Measurements from ENCODE around the gene INPP1.
"Not testable (repeated sequence)": the region's sequence is repeated elsewhere in the genome, so short reads cannot be mapped to it uniquely, and the experiment has no call there.

The INPP1 gene

GRCh38 chr2:190333928-190334327 lies 9.5 kb upstream of the INPP1 start:
- DNase-seq (ENCODE audit: low read depth in 2 of 2) = no peak

DNA sequence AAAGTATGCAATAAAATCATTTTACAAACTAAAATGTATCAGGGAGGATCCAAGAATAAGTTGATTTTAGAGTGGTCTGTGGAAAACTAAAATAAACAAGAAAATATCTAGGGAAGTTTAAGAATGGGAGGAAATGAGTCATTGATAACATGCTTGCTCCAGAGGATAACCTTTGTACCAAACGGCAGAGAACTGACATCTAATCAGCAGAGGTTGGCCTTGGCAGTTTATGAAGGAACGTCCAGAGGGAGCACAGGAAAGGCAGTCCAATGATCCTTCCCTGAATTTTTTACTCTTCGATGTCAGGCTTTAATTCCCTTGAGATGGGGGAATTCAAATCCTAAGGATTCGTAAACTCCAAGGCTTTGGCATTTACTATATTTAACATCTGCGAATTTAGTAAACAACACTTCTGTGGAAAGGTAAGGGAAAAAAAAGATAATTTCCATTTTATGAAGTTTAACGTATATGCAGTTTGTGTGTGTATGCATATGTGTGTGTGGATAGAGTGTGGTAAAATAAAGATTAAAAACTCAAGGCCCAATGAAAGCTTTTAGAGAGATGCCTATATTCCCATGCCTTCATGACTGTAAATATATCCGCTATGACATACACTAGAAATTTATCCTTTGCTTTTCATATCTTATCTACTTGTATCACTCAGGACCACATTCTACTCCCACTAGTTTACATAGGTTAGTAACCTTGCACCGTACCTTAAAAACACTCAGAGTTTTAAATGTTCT lies 8.7 kb upstream of the INPP1 start:
- DNase-seq (ENCODE audit: low read depth in 2 of 2) = no peak

DNA sequence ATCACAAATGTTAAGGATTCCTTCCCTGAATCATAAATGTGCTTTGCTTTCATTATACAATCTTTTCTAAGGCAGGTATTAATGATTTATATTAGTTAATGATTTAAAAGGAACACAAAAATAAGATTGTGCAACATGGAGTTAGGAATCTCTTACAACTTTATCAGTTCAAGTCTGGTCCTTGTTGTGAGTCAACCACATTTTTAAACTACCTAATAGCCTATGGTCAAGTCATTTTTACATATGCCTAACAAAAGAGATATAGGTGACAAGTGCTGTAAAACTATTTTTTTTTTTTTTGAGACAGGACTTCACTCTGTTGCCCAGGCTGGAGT lies 8.2 kb upstream of the INPP1 start:
- DNase-seq (ENCODE audit: low read depth in 2 of 2) = no peak

- not testable (repeated sequence) for DNase-seq (ENCODE audit: low read depth in 2 of 2)
Measured at GRCh38 chr2:190335584-190335983, 7.8 kb upstream of the INPP1 start.

- no peak for DNase-seq (ENCODE audit: low read depth in 2 of 2)
Measured at GRCh38 chr2:190336420-190336819, 7.0 kb upstream of the INPP1 start.

DNA sequence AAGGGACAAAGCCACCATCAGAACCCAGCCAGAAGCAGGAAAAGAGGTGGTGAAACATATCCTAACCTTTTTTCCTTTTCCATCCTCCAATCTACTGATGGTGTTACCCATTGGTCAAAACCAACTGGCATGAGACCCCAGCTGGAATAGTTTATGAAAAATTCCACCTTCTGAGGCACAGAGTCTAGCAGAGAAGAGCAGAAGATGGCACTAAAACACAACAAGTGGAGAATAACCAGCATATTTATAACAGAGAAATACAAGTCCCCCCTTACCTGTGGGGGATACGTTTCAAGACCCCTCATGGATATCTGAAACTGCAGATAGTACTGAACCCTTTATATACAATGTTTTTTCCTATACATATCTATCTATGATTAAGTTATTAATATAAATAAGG lies 4.9 kb upstream of the INPP1 start:
- no peak for DNase-seq (ENCODE audit: low read depth in 2 of 2)

DNA sequence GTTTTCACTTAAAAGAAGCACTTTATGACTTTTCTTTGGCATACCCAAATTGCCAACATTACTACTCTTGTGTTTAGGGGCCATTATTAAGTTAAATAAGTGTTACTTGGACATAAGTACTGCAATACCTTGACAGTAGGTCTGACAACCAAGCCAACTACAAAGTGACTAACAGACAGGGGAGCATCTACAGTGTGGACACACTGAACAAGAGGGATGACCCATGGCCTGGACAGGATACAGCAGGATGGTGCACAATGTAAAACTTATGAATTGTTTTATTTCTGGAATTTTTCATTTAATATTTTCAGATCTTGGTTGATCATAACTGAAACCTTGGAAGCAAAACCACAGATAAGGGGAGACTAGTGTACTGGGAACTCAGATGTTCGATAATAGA lies 4.0 kb upstream of the INPP1 start:
- no peak for DNase-seq (ENCODE audit: low read depth in 2 of 2)

DNA sequence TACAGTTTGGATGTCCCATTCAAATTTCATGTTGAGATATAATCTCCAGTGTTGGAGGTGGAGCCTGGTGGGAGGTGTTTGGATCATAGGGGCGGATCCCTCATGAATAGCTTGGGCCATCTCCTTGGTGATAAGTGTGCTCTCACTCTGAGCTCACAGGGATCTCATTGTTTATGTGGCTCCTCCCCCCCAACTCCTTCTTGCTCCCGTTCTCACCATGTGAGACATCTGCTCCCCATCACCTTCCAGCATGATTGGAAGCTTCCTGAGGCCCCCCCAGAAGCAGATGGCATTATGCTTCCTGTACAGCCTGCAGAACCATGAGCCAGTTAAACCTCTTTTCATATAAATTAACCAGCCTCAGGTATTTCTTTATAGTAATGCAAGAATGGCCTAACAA lies 3.0 kb upstream of the INPP1 start:
- DNase-seq (ENCODE audit: low read depth in 2 of 2) = no peak

DNA sequence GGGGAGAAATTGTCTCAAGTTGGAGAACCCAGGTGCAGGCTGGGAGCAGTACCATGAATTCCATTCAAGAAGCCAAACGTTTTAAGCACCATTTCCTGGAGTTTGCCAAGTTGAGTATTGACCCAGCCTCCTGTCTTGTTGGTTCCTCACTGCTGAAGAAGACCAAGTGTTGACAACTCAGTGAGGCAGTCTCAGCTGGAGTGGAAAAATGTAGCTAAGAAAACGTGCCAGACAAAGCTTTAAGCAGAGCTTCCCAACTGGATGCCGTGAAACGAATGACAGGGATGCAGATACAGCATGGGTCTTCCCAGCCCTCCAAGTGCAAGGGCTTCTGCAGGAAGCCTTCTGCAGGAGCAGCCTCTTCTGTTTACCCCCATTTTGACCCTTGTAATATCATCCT lies 778 bp upstream of the INPP1 start:
- DNase-seq (ENCODE audit: low read depth in 2 of 2) = no peak

DNA sequence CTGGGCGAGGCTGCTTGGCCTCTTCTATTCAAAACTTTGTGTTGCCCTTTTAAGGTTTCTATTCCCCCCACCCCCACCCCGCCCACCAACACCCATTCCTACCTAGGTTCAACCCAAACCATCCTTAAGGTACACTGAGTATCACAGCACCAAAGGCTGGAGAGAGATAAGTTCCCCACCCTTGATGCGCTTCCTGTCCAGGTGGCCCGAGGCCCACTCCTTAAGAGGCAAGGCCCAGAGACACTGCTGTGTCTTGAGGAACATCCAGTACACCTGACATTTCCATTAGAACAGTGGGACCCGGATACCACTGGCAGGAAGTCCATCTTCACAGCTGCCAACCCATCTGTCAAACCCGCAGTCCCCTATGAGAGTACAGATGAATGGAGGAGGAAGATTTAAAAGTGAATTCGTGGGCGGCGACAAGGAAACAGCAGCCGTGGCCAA lies 277 bp upstream of the INPP1 start:
- no peak for DNase-seq (ENCODE audit: low read depth in 2 of 2)

GRCh38 chr2:190344276-190344827 lies 963 bp downstream of the INPP1 start:
- DNase-seq (ENCODE audit: low read depth in 2 of 2) = no peak

DNA sequence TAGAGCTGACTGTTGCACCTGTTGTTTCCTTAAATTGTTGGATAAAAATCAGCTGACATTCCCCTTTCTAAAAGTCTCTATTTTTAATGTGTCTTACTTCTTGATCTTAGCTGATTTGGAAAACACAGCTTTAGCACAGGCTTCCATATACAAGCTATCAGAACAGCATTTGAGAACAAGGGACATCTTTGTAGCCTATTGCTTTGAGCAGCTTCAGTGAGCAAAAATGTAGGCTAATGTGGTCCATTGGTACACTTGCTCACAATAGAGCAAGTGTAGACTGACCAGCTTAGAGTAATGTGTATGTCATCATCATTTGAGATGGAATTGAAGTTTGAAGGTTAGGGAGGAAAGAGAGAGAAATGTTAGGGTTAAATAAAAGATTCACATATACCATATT lies 7.0 kb downstream of the INPP1 start:
- DNase-seq (ENCODE audit: low read depth in 2 of 2) = no peak

- no peak for DNase-seq (ENCODE audit: low read depth in 2 of 2)
Measured at GRCh38 chr2:190351955-190352354, 8.6 kb downstream of the INPP1 start.

- no peak for DNase-seq (ENCODE audit: low read depth in 2 of 2)
Measured at GRCh38 chr2:190352668-190353536, 9.5 kb downstream of the INPP1 start.

- no peak for DNase-seq (ENCODE audit: low read depth in 2 of 2)
Measured at GRCh38 chr2:190353537-190353899, 10.1 kb downstream of the INPP1 start.

DNA sequence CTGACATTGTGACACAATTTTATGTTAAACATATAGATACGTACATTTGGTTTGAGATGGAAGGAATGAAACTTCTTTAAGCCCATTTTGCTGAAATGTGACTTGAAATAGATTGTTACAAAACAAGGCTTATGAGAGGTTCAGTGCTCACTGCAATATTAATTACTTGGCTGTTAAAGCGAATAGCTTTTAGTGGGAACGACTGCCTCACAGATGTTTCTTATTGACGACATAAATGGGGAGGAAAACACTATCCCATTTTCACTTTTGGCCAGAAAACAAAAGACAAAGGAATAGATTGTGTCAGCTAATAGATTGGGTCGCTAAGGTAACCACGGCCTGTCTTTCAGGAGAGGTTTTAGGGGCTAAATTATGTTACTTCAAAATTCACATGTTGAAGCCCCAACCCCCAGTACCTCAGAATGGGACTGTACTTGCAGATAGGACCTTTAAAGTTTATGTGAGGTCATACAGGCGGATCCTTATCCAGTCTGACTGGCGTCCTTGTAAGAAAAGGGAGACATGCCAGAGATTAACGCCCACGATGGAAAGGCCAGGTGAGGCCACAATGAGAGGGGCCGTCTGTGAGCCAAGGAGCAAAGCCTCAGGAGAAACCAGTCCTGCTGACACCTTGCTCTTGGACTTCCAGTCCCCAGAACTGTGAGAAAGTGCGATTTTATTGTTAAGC lies 10.8 kb downstream of the INPP1 start:
- DNase-seq (ENCODE audit: low read depth in 2 of 2) = no peak

DNA sequence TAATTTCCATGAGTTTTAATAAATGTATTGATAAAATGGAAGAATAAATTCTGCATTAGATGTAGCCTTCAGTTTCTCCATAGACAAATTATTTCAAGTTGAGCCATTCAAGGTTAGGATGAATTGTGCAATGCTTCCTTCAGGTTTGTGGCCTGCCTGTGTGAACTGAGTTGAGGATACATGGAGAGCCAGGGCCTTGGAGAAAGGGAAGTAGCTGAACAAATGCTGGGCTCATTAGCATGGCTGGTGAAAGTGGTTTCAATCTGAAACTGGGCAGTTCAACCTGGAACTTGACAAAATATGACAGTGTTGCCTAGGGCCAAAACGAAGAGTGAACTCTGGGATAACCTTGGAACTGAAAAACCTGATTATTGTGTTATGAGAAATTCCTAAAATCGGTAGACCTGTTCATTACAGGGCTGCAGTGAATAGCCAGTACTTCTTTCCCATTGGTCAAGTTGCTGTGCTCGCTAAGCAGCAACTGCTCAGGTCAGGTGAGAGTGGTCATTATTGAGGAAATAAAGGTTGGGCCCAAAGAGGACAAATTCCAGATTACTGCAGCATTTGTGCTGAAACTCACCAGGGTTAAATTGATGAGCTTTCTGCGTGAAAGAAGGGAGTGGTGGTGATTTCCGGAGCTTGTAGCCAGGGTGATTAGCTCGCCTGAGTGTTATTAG lies 12.7 kb downstream of the INPP1 start:
- no peak for DNase-seq (ENCODE audit: low read depth in 2 of 2)

GRCh38 chr2:190357600-190357999 lies 14.2 kb downstream of the INPP1 start:
- no peak for DNase-seq (ENCODE audit: low read depth in 2 of 2)

DNA sequence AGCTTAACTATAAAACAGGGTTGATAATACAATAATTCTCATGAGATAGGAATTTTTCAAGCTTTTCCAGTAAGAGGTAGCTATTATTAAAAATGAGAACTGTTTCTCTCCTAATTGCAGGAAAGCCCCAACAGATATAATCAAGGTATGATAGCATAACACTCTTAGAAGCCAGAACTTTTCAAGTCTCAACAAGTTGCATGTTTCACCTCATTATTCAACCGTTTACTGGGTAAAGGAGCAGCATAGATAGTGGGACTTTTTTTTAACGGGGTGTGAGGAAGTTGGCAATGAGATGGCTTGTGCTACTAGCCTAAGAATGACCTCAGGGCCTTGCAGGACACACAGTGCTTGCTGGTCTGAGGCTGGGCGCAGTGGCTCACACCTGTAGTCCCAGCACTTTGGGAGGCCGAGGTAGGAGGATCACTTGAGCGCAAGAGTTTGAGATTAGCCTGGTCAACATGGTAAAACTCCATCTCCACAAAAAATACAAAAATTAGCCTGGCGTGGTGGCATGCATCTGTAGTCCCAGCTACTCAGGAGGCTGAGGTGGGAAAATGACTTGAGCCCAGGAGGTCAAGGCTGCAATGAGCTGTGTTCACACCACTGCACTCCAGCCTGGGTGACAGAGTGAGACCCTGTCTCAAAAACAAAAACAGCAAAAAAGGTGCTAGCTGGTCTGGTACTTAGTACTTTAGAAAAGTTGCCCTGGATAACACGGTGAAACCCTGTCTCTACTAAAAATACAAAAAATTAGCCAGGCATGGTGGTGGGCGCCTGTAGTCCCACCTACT lies 15.5 kb downstream of the INPP1 start:
- DNase-seq (ENCODE audit: low read depth in 2 of 2) = not testable (repeated sequence)

DNA sequence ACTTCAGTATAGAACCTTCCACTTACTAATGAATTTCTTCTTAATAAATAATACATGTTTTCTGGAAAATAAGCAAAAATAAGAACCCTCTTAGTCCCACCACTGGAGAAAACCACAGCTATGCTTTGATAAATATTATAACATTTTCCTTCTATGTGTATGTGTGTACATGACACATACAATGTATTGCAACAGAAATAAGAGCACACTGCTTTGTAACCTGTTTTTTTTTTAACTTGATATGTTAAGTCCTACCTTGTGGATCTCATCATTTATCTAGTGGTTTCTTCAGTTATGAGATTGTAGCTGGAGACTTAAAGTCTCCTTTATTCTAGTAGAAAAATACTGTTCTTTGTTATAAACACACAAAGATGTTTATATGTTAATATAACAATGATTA lies 17.2 kb downstream of the INPP1 start:
- no peak for DNase-seq (ENCODE audit: low read depth in 2 of 2)

GRCh38 chr2:190360965-190361364 lies 17.6 kb downstream of the INPP1 start:
- DNase-seq (ENCODE audit: low read depth in 2 of 2) = no peak

Data from activated CD8-positive, alpha-beta memory T cell treated with anti-CD3 and anti-CD28 coated beads for 4 hours (primary cell).